GM19025 (cell line): Measurements from ENCODE around the gene PFKFB3.
"Not testable (repeated sequence)": the region's sequence is repeated elsewhere in the genome, so short reads cannot be mapped to it uniquely, and the experiment has no call there.

Experiments used
- ATAC-seq: cut with Tn5 transposase; IDR thresholded peaks from one replicate; pipeline ENCODE4 v1.9.1; 2021; ENCODE audit warnings: mild to moderate bottlenecking, low read depth, moderate library complexity; ENCODE audit not compliant: unreplicated experiment

PFKFB3 gene

GRCh38 chr10:6200734-6201515 is 1.8 kb upstream of the PFKFB3 start:
- ATAC-seq, result no peak

- ATAC-seq, result peak; percentile 33
These were observed 1.2 kb upstream of the PFKFB3 start for GRCh38 chr10:6201516-6201975.

GRCh38 chr10:6202098-6202683 is 541 bp upstream of the PFKFB3 start:
- ATAC-seq, result peak; percentile 1

GRCh38 chr10:6203331-6204062 is 765 bp downstream of the PFKFB3 start:
- ATAC-seq, result peak; percentile 35

GRCh38 chr10:6204063-6204340 is 1.3 kb downstream of the PFKFB3 start:
- no peak for ATAC-seq

GRCh38 chr10:6204341-6205191 is 1.8 kb downstream of the PFKFB3 start:
- ATAC-seq, result no peak

- not testable (repeated sequence) for ATAC-seq
These were observed 3.8 kb downstream of the PFKFB3 start for GRCh38 chr10:6206486-6206885.

- ATAC-seq, result no peak
These were observed 4.9 kb downstream of the PFKFB3 start for GRCh38 chr10:6207658-6208057.

GRCh38 chr10:6208799-6209235 is 6.1 kb downstream of the PFKFB3 start:
- no peak for ATAC-seq

- no peak for ATAC-seq
These were observed 8.6 kb downstream of the PFKFB3 start for GRCh38 chr10:6211341-6211670.

- ATAC-seq, result no peak
These were observed 9.2 kb downstream of the PFKFB3 start for GRCh38 chr10:6211671-6212635.

GRCh38 chr10:6212806-6213205 is 10.1 kb downstream of the PFKFB3 start:
- ATAC-seq, result no peak

- ATAC-seq, result no peak
These were observed 10.6 kb downstream of the PFKFB3 start for GRCh38 chr10:6213257-6213905.

- no peak for ATAC-seq
These were observed 11.2 kb downstream of the PFKFB3 start for GRCh38 chr10:6213908-6214307.

- ATAC-seq, result no peak
These were observed 11.9 kb downstream of the PFKFB3 start for GRCh38 chr10:6214612-6215011.

GRCh38 chr10:6215241-6215640 is 12.5 kb downstream of the PFKFB3 start:
- ATAC-seq, result no peak

GRCh38 chr10:6215683-6216484 is 13.2 kb downstream of the PFKFB3 start:
- ATAC-seq, result no peak

- ATAC-seq, result no peak
These were observed 14.2 kb downstream of the PFKFB3 start for GRCh38 chr10:6216916-6217315.
